ENCODE results near the gene BLCAP.
"Not testable (repeated sequence)": the region's sequence is repeated elsewhere in the genome, so short reads cannot be mapped to it uniquely, and the experiment has no call there.

Gene BLCAP

DNA sequence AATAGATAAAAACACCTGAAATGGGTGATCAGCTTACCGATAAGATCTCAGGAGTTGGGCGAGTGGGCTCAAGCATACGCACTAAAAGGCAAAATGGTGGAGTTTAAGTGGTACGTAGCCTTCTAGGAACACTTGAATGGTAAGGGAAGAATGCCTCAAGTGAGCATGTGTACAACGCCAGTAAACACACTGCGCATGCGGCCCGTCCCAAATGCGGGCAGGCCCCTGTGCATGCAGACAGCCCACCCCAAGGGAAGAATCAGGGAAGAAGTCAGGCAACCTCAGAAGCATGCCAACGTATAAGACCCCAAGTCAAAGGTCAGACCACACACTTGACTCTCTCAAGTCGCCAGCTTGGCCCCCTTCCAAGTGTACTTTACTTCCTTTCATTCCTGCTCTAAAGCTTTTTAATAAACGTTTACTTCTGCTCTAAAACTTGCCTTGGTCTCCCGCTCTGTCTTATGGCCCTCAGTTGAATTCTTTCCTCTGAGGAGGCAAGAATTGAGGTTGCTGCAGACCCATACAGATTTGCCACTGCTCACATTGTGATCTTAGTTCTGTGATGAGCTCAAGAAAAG is 27.1 kb upstream of the BLCAP start:
- not testable (repeated sequence) for DNase-seq

DNA sequence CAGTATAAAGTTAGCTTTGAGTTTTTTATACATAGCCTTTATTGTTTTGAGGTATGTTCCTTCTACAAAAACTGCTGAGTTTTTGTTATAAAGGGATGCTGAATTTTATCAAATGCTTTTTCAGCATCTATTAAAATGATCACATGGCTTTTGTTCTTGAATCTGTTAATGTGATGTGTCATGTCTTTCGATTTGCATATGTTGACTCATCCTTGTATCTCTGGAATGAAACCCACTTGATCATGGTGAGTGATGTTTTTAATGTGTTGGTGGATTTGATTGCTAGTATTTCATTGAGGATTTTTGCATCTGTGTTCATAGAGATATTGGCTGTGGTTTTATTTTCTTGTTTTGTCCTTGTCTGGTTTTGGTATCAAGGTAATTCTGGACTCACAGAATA is 24.7 kb upstream of the BLCAP start:
- DNase-seq, result no peak

DNA sequence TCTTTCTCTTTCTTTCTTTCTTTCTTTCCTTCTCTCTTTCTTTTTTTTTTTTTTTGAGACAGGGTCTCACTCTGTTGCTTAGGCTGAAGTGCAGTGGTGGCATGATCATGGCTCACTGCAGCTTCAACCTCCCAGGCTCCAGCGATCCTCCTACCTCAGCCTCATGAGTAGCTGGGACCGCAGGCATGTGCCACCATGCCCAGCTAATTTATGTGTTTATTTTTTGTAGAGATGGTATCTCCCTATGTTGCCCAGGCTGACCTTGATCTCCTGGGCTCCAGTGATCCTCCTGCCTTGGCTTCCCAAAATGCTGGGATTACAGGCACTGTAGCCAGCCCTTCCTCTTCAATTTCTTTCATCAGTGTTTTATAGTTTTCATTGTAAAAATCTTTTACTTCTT is 24.0 kb upstream of the BLCAP start:
- DNase-seq, result peak; percentile 9

DNA sequence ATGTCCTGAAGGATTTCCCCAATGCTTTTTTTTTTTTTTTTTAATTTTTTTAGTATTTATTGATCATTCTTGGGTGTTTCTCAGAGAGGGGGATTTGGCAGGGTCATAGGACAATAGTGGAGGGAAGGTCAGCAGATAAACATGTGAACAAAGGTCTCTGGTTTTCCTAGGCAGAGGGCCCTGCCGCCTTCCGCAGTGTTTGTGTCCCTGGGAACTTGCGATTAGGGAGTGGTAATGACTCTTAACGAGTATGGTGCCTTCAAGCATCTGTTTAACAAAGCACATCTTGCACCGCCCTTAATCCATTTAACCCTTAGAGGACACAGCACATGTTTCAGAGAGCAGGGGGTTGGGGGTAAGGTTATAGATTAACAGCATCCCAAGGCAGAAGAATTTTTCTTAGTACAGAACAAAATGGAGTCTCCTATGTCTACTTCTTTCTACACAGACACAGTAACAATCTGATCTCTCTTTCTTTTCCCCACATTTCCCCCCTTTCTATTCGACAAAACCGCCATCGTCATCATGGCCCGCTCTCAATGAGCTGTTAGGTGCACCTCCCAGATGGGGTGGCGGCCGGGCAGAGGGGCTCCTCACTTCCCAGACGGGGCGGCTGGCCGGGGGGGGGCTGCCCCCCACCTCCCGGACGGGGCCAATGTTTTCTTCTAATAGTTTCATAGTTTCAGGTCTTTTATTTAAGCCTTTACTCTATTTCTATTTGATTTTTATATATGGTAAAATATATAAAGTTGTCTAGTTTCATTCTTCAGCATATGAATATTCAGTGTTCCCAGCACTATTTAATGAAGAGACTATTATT is 22.6 kb upstream of the BLCAP start:
- not testable (repeated sequence) for DNase-seq

DNA sequence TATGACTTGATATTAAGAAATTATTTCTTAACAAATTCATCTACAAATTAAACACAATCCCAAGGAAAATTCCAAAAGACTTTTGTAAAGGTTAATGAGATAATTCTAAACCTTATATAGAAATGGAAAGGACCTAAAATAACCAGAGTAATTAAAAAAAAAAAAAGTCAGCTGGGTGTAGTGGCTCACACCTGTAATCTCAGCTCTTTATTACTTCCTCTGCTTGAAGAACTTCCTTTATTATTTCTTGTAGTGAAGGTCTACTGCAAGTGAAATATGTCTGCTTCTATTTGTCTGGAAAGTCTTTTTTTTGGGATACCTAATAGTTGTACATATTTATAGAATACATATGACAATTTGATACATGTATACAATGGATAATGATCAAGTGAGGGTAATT is 20.2 kb upstream of the BLCAP start:
- DNase-seq, result no peak

DNA sequence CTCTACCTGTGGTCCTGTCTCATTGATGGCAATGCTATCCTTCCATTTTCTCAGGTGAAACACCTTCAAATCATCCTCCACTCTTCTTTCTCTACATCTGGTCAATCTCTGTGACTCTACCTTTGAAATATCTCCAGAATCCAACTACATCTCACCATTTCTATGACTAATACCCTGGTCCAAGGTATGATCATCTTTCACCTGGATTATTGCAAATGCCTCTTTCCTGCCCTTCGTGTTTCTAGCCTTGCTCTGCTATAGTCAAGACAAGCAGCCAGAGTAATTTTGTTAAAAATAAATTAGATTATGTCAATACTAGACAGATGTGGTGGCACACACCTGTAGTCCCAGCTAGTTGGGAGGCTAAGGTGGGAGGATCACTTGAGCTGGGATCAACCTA is 17.8 kb upstream of the BLCAP start:
- no peak for DNase-seq

DNA sequence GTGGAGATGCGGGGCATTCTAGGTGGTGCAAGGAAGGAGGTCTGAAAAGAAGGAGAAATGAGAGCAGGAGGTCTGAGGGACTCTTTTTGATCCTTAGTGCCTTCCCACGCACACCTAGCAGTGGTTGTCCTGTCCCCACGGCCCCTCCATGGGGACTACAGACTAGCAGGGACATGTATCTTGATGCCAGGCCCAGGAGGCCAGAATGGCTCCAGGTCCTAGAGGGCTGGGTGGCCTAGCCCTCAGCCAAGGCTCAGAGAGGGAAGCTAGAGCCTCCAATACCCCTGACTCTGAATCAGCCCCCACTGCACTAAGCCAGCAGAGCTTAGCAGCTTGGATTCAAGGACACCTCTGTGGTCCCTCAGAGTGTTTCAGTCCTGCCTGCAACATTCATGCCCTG is 16.7 kb upstream of the BLCAP start:
- no peak for DNase-seq

DNA sequence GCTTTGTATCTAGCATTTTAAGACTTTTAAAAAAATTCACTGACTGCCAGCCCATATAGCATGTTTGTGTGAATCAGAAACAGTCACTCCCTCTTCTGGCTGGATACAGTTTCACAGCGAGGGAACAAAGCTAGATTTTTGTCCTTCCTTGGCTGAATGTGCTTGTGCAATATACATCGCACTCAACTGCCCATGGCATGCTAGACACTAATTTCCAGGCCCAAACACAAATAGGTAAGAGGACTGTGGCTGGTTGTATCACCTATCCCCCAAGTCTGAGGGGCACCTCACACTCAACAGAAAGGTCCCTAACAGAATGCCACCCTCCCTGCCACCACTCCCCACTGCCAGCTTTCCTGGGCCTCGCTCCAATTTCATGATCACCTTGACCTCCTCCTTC is 16.2 kb upstream of the BLCAP start:
- peak; percentile 11 for DNase-seq

DNA sequence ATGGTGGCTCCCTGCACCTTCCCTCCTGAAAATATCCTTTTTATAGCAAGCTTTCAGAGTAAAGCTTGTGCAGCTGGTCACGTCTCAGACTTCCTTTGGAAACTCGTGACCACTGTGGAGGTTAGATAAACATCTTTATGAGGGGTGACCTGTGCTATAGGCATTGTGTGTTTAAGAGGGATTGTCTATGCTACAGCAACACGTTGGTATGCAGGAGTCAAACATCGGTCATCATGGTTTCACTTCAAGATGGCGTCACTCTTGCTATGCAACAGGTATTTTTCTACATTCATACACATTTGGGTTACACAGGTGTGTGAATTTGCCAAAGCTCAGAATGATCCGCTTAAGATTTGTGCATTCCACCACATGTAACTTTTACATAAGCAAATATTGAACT is 14.6 kb upstream of the BLCAP start:
- DNase-seq, result no peak

DNA sequence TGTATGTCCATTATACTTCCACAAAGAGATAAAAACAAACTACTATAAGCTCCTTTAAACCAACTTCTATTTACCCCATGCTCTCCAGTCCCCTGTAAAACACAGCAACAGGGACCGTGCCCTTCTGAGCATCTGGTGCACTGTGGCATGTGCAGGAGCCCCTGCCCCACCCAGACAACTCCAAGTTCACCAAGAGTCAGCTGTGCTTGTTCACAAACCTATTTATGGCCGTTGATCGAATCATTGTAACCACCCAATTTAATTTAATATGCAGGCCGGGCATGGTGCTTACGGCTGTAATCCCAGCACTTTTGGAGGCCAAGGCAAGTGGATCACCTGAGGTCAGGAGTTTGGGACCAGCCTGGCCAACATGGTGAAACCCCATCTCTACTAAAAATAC is 13.7 kb upstream of the BLCAP start:
- DNase-seq, result no peak

DNA sequence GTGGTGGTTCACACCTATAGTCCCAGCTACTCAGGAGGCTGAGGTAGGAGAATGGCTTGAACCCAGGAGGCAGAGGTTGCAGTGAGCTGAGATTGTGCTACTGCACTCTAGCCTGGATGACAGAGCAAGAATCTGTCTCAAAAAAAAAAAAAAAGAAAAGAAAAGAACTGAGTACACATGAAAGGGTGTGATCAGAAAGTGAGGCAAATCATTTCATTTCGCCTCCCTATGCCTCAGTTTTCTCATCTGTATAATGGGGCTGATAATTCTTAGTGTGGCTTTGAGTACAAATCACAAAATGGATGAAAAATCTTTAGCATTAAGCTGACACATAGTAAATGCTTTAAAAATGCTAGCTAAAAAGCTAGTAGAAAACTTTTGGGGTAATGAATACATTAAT is 13.2 kb upstream of the BLCAP start:
- not testable (repeated sequence) for DNase-seq

DNA sequence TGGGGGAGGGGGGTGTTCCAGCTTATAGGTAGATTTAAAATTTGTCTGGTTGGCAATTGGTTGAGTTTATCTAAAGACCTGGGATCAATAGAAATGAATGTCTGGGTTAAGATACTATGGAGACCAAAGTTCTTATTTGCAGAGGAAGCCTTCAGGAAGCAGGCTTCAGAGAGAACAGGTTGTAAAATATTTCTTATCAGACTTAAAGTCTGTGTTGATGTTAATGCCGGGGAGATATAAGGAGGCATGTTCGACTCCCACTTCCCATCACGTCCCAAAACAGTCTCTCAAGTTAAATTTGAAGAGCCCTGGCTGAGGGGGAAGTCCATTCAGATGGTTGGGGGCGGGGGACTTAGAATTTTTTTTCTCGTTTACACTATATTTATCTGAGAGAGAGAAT is 12.3 kb upstream of the BLCAP start:
- DNase-seq, result no peak

DNA sequence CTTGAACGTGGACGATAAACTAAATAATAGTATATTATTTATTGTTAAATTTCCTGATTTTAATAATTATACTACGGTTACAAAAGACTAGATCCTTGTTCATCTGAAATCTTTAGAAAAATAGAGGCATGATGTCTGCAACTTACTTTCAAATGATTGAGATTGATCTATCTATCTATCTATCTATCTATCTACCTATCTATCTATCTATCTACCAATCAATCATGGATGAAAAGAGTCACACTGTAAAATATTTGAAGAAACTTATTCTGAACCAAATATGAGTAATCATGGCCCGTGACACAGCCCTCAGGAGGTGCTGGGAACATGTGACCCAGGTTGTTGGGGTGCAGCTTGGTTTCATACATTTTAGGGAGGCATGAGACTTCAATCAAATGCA is 11.7 kb upstream of the BLCAP start:
- DNase-seq, result no peak

DNA sequence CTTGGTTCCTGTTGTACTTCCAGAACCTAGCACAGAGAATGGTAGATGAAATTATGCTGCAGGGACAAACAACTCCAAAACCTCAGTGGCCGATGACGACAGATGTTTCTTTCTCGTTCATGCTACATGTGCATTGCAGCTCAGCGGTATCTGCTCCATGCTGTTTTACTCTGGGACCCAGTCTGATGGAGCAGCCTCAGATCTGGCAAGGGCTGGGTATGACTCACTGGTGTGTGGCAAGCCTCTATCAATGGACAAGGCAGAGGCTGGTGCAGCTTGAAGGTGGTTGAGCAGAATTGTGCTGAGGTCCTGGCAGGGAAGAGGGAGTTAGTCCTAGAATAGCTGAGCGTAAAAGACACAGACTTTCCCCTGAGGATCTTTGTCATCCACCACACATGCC is 10.3 kb upstream of the BLCAP start:
- DNase-seq, result peak; percentile 32

DNA sequence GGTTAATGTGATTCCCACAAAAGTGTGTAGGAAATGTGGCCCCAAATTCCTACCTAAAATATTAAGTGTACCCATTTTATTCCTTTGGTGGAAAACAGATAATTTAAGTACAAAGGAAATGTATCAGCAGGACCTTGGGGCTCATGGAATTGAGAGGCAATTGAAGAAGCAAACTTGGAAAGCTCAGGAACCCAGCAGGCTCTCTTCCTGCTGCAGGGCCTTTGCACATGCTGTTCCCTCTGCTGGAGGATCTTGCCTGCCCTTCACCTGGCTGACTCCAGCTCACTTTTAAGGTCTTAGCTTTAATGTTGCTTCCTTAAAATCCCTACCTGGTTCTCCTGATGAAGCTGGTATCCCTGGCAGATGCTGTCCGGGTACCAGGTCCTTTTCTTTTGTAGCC is 9.8 kb upstream of the BLCAP start:
- DNase-seq, result no peak

DNA sequence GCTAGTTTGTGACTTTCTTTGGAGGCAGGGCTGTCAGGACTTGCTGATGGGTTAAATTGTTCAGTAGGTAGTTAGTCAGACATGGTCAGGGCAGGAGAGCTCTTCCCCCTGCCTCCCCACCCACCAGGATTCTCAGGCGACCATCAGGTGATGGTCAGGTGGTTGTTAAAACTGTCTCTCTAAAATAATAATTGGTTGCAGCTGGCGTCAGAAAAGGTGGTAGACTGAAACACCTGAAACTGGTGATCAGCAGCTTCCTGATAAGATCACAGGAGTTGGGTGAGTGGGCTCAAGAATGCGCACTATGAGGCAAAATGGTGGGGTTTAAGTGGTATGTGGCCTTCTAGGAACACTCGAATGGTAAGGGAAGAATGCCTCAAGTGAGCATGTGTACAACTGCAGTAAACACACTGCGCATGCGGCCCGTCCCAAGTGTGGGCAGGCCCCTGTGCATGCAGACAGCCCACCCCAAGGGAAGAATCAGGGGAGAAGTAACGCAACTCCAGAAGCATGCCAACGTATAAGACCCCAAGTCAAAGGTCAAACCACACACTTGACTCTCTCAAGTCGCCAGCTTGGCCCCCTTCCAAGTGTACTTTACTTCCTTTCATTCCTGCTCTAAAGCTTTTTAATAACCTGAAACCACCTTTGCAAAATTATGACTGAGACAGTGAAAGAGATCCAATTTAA is 7.9 kb upstream of the BLCAP start:
- peak; percentile 38 for DNase-seq

DNA sequence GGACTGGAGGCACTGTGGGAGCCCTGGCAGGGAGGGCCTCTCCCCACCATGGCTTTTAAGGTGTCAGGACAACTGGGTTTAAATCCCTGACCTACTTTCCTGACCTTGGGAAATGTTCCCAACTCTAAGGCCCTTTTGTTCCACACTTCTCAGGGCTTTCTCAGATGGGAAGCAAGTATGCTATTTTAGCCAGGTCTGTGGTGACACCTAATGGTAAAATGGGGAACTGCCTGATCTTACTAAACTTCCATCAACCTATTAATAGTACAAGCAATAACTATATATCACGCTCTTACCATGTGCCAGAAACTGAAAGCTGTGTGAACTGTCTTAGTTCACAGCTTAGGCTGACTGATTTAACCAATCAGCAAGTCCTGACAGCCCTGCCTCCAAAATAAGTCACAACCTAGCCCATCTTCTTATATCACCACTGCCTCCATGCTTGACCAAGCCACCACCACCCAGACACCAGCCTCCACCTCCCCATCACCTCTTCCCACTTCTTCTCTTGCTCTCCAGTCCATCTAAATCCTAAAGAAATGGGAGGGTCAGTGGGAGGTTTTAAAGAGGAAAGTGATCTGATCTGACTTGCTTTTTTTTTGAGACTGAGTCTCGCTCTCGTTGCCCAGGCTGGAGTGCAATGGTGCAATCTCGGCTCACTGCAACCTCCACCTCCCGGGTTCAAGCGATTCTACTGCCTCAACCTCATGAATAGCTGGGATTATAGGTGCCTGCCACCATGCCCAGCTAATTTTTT is 6.9 kb upstream of the BLCAP start:
- DNase-seq, result peak; percentile 69

DNA sequence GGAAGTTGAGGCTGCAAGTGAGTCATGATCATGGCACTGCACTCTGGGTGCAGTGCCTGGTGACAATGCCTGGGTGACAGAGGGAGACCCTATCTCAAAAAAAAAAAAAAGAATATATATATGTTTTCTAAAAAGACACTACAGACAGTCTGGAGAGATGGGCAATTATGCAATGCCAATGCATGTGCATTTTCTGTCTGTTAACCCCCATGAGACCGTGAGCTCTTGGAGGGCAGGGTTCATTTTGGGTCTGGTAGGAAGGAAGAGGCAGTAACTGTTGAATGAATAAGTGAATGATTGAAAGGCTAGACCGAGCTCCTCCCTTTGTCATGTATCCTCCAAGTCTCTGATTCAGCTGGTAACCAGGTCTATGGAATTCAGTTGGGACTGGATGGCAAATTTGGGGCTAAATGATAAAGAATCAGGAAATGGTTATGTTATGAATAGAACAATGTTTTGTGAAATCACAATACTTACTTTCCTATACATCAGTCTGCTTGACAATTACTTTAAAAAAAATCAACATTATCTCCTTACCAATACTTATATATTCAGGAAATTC is 5.6 kb upstream of the BLCAP start:
- DNase-seq, result peak; percentile 4

DNA sequence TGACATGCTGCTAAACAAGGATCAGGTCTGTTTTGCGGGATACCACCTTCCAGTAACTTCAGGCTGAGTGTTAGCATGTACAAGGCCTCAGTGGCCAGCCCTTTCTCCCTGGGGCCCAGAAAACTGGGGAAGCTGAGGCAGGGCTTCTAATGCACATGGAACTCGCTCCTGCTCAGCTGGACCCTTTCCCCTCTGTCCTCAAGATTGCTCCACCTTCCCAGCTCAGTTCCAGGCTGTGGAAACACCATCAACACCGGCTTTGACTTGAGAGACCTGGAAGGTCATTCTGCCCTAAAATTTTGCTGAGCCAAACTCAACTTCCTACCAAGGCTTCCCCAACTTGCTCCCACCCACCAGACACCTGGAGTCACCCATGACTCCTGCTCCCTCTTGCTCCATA is 4.2 kb upstream of the BLCAP start:
- DNase-seq, result peak; percentile 37

DNA sequence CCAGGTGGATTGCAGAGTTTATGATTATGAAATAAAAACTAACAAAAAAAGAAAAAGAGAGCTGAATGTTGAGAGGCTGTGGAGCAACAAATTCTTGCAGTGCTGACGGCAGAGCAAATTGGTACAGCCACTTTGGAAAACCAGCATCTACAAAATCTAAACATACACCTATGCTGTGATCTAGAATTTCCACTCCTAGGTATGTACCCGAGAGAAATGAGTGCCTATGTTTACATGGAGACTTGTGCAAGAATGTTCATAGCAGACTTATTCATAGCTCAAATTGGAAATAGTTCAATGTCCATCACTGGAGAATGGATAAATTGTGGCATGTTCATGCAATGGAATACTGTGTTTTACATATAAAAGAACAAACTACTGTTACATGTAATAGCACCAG is 3.0 kb upstream of the BLCAP start:
- no peak for DNase-seq

DNA sequence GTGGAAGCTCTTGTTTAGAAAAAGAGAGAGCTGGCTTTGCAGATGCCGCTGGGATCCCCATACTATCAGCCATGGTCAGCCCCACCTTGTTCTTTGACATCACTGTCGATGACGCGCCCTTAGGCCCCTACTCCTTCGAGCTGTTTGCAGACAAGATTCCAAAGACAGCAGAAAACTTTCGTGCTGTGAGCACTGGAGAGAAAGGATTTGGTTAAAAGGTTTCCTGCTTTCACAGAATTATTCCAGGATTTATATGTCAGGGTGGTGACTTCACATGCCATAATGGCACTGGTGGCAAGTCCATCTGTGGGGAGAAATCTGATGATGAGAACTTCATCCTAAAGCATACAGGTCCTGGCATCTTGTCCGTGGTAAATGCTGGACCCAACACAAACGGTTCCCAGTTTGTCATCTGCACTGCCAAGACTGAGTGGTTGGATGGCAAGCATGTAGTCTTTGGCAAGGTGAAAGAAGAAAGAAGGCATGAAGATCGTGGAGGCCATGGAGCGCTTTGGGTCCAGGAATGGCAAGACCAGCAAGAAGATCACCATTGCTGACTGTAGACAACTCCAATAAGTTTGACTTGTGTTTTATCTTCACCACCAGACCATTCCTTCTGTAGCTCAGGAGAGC is 2.4 kb upstream of the BLCAP start:
- peak; percentile 37 for DNase-seq

DNA sequence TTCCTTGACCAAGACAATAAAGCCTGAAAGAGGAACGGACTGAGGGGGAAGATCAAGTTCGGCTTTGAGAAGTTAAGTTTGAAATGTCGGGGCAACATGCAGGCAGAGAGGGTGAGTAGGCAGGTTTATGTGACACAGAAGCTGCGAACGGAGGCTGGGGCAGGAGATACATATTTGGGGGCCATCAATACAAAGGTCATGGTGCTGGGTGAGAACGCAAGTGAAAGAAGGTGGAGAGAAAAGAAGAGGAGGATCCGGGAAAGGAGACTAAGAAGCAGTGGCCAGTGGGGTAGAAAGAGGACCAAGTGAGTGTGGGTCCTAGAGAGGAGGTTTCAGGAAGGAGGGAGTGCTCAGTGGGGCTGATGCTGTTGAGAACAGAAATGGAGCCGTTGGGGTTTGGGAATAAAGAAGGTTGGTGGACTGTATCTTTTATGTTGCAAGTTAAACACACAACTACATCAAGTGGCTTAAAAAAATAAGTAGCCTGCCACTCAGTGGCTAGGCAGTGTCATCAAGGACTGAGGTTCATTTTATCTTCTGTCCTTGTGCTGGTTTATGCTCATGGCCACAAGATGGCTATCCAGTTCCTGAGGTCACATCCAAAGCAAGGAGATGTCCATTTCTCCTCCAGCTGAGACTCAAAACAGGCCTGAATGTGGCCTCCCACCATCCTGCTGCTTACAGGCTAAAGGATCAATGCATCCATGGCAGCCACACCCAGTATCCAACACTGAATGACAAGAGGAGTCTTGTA is 1.7 kb upstream of the BLCAP start:
- peak; percentile 53 for DNase-seq

Data from activated CD8-positive, alpha-beta memory T cell treated with anti-CD3 and anti-CD28 coated beads for 24 hours (primary cell).